HUES64 (cell line): ENCODE measurements around the gene EPS15.
"Not testable (repeated sequence)": the region's sequence is repeated elsewhere in the genome, so short reads cannot be mapped to it uniquely, and the experiment has no call there.

Experiments used
- H3K27ac ChIP-seq: 2 replicates; pipeline ENCODE4 v1.7.0; 2013; ENCODE audit warnings: low read depth, low read length, inconsistent platforms
- H3K27me3 ChIP-seq: 2 replicates; pipeline ENCODE4 v1.6.1; 2013; ENCODE audit warnings: mild to moderate bottlenecking, low read length; ENCODE audit not compliant: insufficient read depth
- H3K36me3 ChIP-seq: 2 replicates; pipeline ENCODE4 v1.6.1; 2013; ENCODE audit warnings: mild to moderate bottlenecking, low read length; ENCODE audit not compliant: insufficient read depth
- H3K4me1 ChIP-seq: 2 replicates; pipeline ENCODE4 v1.6.1; 2013; ENCODE audit warnings: mild to moderate bottlenecking, low read length, moderate library complexity; ENCODE audit not compliant: insufficient read depth
- H3K4me3 ChIP-seq: 2 replicates; pipeline ENCODE4 v1.5.1; 2013; ENCODE audit warnings: mild to moderate bottlenecking, low read length, moderate library complexity
- H3K9ac ChIP-seq: 2 replicates; pipeline ENCODE4 v1.6.1; 2013; ENCODE audit warnings: mild to moderate bottlenecking, low read depth, low read length
- H3K9me3 ChIP-seq: 2 replicates; pipeline ENCODE4 v1.6.1; 2013; ENCODE audit warnings: low read depth, low read length; ENCODE audit not compliant: insufficient read depth
- WGBS: fragments of 150-250, 120-280 bp; methylation state at CpG from one replicate; pipeline ENCODE4 v1.1.7; 2013; ENCODE audit warnings: missing lambda C conversion rate; 5-methylcytosine and 5-hydroxymethylcytosine counted together

EPS15 gene

GRCh38 chr1:51489472-51489871, 29.6 kb downstream of the EPS15 start:
- Histone ChIP-seq H3K27me3 (no peaks in the 10 kb centered on the region), H3K4me3 (no peak overlapping the region), H3K36me3 (no peaks in the 10 kb centered on the region; the same call in 1 of the 2 replicates), H3K27ac (no peak overlapping the region), H3K9ac (no peak overlapping the region), H3K4me1 (no peaks in the 10 kb centered on the region), H3K9me3 (no peaks in the 10 kb centered on the region)
- 93% methylated on average over 3 of the region's 3 CpGs for WGBS

DNA sequence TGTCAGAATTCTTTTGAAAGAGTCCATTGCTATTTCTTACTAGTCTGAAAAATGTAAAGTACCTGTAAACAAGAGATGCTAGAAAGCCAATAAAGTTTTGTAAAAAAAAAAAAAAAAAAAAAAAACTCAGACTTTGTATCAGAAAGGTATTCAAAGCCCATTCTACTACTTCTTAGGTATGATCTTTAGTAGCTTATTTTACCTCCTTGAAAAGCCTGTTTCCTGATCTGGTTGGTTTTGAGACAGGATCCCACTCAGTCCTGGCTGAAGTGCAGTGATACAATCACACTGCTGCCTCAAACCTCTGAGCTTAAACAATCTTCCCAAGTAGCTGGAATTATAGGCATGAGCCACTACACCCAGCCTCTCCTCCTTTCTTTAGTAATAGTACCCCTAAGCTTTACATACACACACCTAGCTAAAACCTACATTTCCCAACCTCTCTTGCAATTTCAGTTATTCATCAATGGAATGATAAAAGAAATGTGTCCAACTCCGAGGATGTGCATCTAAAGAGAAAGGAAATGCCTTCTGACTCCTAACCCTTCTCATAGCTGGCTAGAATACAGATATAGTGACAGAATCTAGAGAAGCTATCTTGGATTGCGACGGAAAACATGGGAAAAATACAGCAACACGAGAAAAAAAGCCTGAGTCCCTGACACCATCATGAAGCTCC, 30.6 kb downstream of the EPS15 start:
- Histone ChIP-seq H3K9ac (no peak overlapping the region), H3K36me3 (no peaks in the 10 kb centered on the region; the same call in 1 of the 2 replicates), H3K9me3 (no peaks in the 10 kb centered on the region), H3K27me3 (no peaks in the 10 kb centered on the region), H3K4me1 (no peaks in the 10 kb centered on the region), H3K4me3 (no peak overlapping the region), H3K27ac (no peak overlapping the region)
- 85% methylated on average over 4 of the region's 4 CpGs for WGBS

- WGBS = 100% methylated on average over 1 of the region's 1 CpG
- no peaks in the 10 kb centered on the region for H3K9me3 ChIP-seq
- H3K27ac ChIP-seq = no peak overlapping the region
- no peaks in the 10 kb centered on the region for H3K27me3 ChIP-seq
- H3K4me1 ChIP-seq = no peaks in the 10 kb centered on the region
- no peak overlapping the region for H3K9ac ChIP-seq
- no peaks in the 10 kb centered on the region; the same call in 1 of the 2 replicates for H3K36me3 ChIP-seq
- H3K4me3 ChIP-seq = no peak overlapping the region
Observed at GRCh38 chr1:51487628-51488027, 31.4 kb downstream of the EPS15 start.

DNA sequence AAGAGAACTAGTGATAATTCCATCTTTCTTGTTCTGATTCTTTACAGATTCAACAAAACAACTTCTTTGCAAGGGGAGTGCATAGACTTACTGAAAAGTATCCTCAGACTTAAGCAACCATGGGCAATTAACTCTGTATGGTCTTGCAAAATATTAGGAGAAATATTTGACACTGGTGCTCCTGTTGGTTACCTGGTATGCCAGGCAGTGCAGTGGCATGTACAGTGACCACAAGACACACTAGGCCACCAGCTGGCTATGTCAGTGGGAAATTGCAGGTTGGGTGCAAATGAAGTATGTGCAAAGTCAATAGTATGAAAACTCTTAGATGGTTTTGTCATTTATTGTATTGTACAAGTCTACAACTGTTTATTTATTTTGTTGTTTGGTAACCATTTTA, 34.5 kb downstream of the EPS15 start:
- Histone ChIP-seq H3K27me3 (no peaks in the 10 kb centered on the region), H3K27ac (no peak overlapping the region), H3K4me3 (no peak overlapping the region)

GRCh38 chr1:51482881-51483280, 36.2 kb downstream of the EPS15 start:
- 96% methylated on average over 3 of the region's 4 CpGs for WGBS

More for the DNA sequence above, 34.5 kb downstream of the EPS15 start:
- Histone ChIP-seq H3K36me3 (peaks cover 2% of the 10 kb centered on the region), H3K4me1 (no peaks in the 10 kb centered on the region), H3K9ac (no peak overlapping the region), H3K9me3 (no peaks in the 10 kb centered on the region)

DNA sequence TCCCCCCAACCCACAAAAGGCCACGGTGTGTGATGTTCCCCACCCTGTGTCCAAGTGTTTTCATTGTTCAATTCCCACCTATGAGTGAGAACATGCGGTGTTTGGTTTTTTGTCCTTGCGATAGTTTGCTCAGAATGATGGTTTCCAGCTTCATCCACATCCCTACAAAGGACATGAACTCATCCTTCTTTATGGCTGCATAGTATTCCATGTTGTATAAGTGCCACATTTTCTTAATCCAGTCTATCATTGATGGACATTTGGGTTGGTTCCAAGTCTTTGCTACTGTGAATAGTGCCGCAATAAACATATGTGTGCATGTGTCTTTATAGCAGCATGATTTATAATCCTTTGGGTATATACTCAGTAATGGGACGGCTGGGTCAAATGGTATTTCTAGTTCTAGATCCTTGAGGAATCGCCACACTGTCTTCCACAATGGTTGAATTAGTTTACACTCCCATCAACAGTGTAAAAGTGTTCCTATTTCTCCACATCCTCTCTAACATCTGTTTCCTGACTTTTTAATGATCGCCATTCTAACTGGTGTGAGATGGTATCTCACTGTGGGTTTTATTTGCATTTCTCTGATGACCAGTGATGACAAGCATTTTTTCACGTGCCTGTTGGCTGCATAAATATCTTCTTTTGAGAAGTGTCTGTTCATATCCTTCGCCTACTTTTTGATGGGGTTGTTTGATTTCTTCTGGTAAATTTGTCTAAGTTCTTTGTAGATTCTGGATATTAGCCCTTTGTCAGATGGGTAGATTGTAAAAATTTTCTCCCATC, 44.0 kb downstream of the EPS15 start:
- not testable (repeated sequence) for H3K9ac ChIP-seq, H3K4me1 ChIP-seq, H3K4me3 ChIP-seq, H3K27ac ChIP-seq, H3K9me3 ChIP-seq, H3K27me3 ChIP-seq
- H3K36me3 ChIP-seq = peaks cover 22% of the 10 kb centered on the region
- 98% methylated on average over 8 of the region's 9 CpGs for WGBS

More at GRCh38 chr1:51482881-51483280, 36.2 kb downstream of the EPS15 start:
- H3K9me3 ChIP-seq = no peaks in the 10 kb centered on the region
- no peaks in the 10 kb centered on the region for H3K27me3 ChIP-seq
- no peak overlapping the region for H3K9ac ChIP-seq
- no peaks in the 10 kb centered on the region for H3K4me1 ChIP-seq
- H3K27ac ChIP-seq = no peak overlapping the region
- H3K36me3 ChIP-seq = peaks cover 3% of the 10 kb centered on the region
- H3K4me3 ChIP-seq = no peak overlapping the region

- Histone ChIP-seq H3K27me3 (no peaks in the 10 kb centered on the region), H3K9me3 (no peaks in the 10 kb centered on the region), H3K9ac (no peak overlapping the region), H3K4me3 (no peak overlapping the region), H3K4me1 (no peaks in the 10 kb centered on the region), H3K27ac (no peak overlapping the region), H3K36me3 (peaks cover 25% of the 10 kb centered on the region)
Observed at GRCh38 chr1:51473331-51474115, 45.5 kb downstream of the EPS15 start.

GRCh38 chr1:51472359-51472758, 46.7 kb downstream of the EPS15 start:
- 96% methylated on average over 2 of the region's 2 CpGs for WGBS
- peaks cover 33% of the 10 kb centered on the region for H3K36me3 ChIP-seq

DNA sequence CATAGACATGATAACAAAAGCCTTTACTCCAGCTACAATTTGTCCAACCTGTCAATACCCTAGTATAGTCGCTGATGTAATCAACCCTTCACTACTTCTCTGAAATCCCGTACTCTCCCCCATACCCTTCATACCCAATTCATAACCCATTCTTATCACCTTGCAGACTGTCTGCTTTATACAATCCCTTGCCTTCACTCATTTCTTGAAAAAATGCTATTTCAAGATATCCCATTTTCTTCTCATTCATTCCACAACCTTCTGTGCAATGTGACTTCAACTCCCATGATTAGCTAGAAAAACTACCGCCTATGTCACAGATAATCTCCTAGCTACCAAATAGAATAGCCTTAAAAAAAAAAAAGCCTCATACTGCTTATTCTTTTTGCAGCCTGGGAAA, 49.5 kb downstream of the EPS15 start:
- 95% methylated on average over 3 of the region's 3 CpGs for WGBS
- Histone ChIP-seq H3K9me3 (no peaks in the 10 kb centered on the region), H3K9ac (no peak overlapping the region), H3K27ac (no peak overlapping the region), H3K36me3 (peaks cover 38% of the 10 kb centered on the region), H3K4me1 (no peaks in the 10 kb centered on the region), H3K27me3 (no peaks in the 10 kb centered on the region), H3K4me3 (no peak overlapping the region)

More at GRCh38 chr1:51472359-51472758, 46.7 kb downstream of the EPS15 start:
- H3K27ac ChIP-seq = no peak overlapping the region
- H3K27me3 ChIP-seq = no peaks in the 10 kb centered on the region
- no peaks in the 10 kb centered on the region for H3K9me3 ChIP-seq
- H3K4me1 ChIP-seq = no peaks in the 10 kb centered on the region
- H3K9ac ChIP-seq = no peak overlapping the region
- H3K4me3 ChIP-seq = no peak overlapping the region

- H3K4me1 ChIP-seq = no peaks in the 10 kb centered on the region
- H3K36me3 ChIP-seq = peaks cover 47% of the 10 kb centered on the region
- no peak overlapping the region for H3K9ac ChIP-seq
- H3K9me3 ChIP-seq = no peaks in the 10 kb centered on the region
- 100% methylated on average over 2 of the region's 3 CpGs for WGBS
- no peaks in the 10 kb centered on the region for H3K27me3 ChIP-seq
- H3K4me3 ChIP-seq = no peak overlapping the region
- no peak overlapping the region for H3K27ac ChIP-seq
Observed at GRCh38 chr1:51464828-51465227, 54.2 kb downstream of the EPS15 start.

DNA sequence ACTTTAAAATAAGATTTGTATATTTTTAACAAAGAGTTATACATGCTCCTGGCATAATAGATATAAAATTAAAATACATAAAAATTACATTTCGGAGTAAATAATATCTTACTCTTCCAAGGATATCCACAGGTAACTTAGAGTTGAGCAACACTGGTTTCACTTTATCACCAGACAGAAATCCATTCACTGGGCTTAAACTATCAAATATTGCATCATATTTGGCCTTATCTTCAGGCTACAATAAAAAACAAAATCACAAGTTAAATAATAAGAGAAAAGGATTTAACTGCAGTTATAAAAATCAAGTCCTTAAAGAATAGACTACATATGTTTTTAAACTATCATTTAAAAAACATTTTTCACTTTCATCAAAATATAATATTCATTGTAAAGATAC, 55.5 kb downstream of the EPS15 start:
- 94% methylated on average over 1 of the region's 1 CpG for WGBS
- Histone ChIP-seq H3K4me3 (no peak overlapping the region), H3K9me3 (no peaks in the 10 kb centered on the region), H3K27me3 (no peaks in the 10 kb centered on the region), H3K27ac (no peak overlapping the region), H3K9ac (no peak overlapping the region), H3K36me3 (peaks cover 43% of the 10 kb centered on the region), H3K4me1 (no peaks in the 10 kb centered on the region)
